Suprapubic skin (tissue), 3 donors: ENCODE data around the gene CYB5A.

Experiments
- EP300 ChIP-seq: sonication (generic); formaldehyde crosslinking; IDR thresholded peaks from one replicate; pipeline ENCODE4 v1.6.1; 2017; ENCODE audit warnings: antibody characterized with exemption
- POLR2A ChIP-seq, 2 donors: fragments of 450-650 bp; IDR thresholded peaks; one replicate each; pipeline ENCODE4 v1.6.1; 2017; ENCODE audit warnings: antibody characterized with exemption in 2 of 2, mild to moderate bottlenecking in 2 of 2, moderate library complexity in 2 of 2
- TF ChIP-seq, protein P1 (sequence below), 2 donors: fragments of 200-600 bp in 1 of 2; fragments of 450-650 bp in 1 of 2; sonication (generic) in 1 of 2; IDR thresholded peaks; one replicate each; pipeline ENCODE4 v1.5.1; 2016 to 2019; ENCODE audit warnings: antibody characterized with exemption in 2 of 2, mild to moderate bottlenecking in 1 of 2, moderate library complexity in 1 of 2

- TF ChIP-seq, protein P1, sequence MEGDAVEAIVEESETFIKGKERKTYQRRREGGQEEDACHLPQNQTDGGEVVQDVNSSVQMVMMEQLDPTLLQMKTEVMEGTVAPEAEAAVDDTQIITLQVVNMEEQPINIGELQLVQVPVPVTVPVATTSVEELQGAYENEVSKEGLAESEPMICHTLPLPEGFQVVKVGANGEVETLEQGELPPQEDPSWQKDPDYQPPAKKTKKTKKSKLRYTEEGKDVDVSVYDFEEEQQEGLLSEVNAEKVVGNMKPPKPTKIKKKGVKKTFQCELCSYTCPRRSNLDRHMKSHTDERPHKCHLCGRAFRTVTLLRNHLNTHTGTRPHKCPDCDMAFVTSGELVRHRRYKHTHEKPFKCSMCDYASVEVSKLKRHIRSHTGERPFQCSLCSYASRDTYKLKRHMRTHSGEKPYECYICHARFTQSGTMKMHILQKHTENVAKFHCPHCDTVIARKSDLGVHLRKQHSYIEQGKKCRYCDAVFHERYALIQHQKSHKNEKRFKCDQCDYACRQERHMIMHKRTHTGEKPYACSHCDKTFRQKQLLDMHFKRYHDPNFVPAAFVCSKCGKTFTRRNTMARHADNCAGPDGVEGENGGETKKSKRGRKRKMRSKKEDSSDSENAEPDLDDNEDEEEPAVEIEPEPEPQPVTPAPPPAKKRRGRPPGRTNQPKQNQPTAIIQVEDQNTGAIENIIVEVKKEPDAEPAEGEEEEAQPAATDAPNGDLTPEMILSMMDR (IDR thresholded peaks at IDR 0.05): no peak
- TF ChIP-seq POLR2A (IDR thresholded peaks at IDR 0.05): no peak
- TF ChIP-seq EP300: no peak
Observed at GRCh38 chr18:74241426-74241825, 50.3 kb downstream of the CYB5A start.
